ENCODE data around the gene EFL1. TPM values are rescaled to one million over a fixed set of nuclear protein-coding genes. Genes with fewer than 3 reads are reported as not detected.

EFL1 gene
- total RNA-seq, 1 donor from 2014 or later, result 13.8 TPM

DNA sequence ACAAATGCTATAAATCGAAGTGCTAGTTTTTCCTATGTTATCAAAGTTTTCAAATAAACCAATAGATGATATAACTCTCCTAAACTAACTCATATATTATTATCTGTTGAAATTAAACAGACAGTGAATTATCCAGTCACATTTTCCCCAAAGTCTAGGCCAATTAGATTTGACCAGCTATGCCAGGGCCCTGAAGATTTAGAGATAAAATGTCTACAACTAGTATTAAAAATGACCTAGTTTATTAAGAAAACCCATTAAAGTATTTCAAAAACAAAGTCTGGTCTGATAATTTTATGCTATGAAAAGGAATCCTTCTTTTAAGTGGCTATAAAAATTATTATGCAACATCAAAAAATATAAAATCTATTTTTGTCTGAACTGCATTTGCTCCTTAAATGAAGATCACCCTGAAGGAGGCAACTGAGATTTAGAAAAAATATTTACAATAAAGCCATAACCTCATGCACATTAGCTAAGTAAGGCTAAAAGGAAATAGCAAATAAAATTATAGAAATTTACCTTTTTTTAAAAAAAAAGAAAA is 133.3 kb downstream of the EFL1 start:
- Histone ChIP-seq H3K27me3 (no peaks in the 10 kb centered on the region), H3K36me3 (no peaks in the 10 kb centered on the region), H3K4me3 (no peak overlapping the region), H3K4me1 (no peaks in the 10 kb centered on the region), H3K9me3 (no peaks in the 10 kb centered on the region), H3K27ac (no peak overlapping the region)
- DNase-seq, result no peak
- no peak for ATAC-seq
- intact Hi-C loops (cut with DNase I), result no loop called here
- TF ChIP-seq CTCF (IDR thresholded peaks at IDR 0.05), result no peak

DNA sequence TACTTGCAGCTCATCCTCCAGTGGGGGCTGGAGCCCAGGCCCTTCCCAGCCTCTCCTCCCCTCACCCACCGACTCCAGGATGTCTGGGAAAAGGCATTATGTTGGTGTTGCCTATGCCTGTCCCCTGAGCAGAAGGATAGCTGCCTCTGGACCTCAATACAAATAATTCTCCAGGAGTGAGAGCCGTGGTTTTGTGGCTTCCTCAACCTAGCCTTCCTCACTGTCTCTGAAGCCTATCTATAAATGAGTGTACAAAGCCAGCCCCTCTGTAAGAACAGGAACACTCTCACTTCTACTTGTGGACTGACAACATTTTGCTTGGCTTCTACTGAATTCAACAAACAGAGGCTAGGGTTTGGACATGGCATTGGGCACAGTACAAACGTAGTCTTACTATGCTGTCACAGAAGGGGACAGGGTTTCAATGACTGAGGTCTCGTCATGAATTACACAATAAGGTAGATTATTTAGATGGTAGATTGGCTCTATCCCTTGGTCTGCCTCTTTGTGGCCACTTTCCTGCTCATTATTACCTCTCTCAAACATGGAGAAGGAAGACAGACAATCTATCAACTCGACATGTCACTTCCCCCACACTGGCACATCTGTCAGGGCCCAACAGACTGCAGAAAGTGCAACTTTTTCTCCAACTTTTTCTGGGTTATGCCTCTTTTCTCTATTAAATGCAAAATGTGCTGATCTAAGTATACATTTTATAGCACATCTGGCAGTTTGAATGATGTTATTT is 134.0 kb downstream of the EFL1 start:
- no peak for TF ChIP-seq CTCF (IDR thresholded peaks at IDR 0.05)
- intact Hi-C loops (cut with DNase I), result no loop called here
- Histone ChIP-seq H3K4me1 (no peaks in the 10 kb centered on the region), H3K9me3 (no peaks in the 10 kb centered on the region), H3K36me3 (no peaks in the 10 kb centered on the region), H3K27ac (no peak overlapping the region), H3K27me3 (no peaks in the 10 kb centered on the region), H3K4me3 (no peak overlapping the region)
- no peak for ATAC-seq
- DNase-seq, result no peak

GRCh38 chr15:82127581-82127980 is 135.0 kb downstream of the EFL1 start:
- H3K4me1 ChIP-seq, result no peaks in the 10 kb centered on the region
- H3K4me3 ChIP-seq, result no peak overlapping the region
- H3K27me3 ChIP-seq, result no peaks in the 10 kb centered on the region
- no peak for DNase-seq
- no peaks in the 10 kb centered on the region for H3K9me3 ChIP-seq
- TF ChIP-seq CTCF (IDR thresholded peaks at IDR 0.05), result no peak
- no peak overlapping the region for H3K27ac ChIP-seq
- intact Hi-C loops (cut with DNase I), result no loop called here
- no peak for ATAC-seq
- no peaks in the 10 kb centered on the region for H3K36me3 ChIP-seq

DNA sequence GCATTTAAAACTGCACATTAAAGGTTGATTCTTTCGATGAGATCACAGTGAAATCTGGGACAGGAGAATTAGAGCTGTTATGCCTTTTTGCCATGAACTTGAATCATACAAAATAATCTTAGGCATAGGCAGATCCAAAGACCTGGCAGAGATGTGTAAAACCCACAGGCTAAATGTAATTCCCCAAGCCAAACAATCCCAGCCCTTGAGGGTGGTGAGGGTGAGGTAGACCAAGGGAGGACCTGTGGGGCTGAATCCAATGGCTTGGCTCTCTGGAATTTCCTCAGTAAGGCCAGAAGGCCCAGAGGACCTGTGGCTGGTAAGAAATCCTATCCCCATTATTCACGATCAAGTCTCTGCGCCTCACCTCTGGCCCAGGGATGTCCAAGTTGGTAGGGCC is 136.2 kb downstream of the EFL1 start:
- H3K4me3 ChIP-seq, result no peak overlapping the region
- no peak for TF ChIP-seq CTCF (IDR thresholded peaks at IDR 0.05)
- H3K27ac ChIP-seq, result no peak overlapping the region
- no peaks in the 10 kb centered on the region for H3K4me1 ChIP-seq
- ATAC-seq, result no peak
- intact Hi-C loops (cut with DNase I), result no loop called here
- H3K36me3 ChIP-seq, result no peaks in the 10 kb centered on the region
- H3K9me3 ChIP-seq, result no peaks in the 10 kb centered on the region
- H3K27me3 ChIP-seq, result no peaks in the 10 kb centered on the region
- no peak for DNase-seq

DNA sequence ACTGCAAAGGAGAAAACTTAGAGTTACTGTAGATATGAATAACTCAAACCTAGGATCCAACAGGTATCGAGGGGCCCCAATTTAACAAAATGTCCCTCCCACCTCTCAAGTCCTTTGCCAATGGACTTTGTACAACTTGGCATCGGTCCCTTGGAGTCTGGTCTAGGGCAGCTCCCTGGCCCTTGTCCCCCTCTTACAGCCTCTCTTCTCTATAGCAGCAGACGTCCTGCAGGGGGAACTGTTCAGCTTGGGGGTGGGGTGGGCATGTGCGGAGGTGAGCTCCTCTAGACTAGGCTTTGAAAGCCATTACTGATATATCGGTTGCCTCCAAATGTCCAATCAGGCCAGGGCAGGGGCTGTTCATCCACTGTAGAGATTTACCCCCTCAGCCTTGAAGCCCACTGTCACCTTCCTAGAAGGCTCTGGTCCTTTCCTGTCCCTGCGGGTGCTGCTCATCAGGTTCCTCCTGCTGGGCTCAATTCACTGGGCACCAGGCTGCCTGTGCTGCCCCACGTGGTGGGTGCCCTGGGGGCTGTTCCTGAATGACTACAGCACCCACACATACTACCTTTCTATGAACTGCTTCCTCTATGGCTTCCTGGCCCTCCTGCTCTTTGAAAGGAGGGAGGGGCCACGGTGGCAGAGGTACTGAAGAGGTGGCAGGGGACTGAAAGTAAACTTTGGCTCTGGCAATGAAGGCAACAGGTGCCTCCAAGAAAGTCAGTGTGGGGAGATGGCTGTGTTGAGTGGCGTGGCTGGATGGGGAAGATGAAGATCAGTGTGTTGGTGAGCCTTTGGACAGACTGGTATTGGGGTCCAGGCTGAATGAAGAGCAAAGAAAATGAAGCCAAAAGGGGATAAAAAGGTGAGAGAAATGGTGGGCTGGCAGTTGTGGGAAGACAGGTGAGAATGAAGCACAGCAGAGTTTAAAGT is 137.9 kb downstream of the EFL1 start:
- H3K9me3 ChIP-seq, result no peaks in the 10 kb centered on the region
- intact Hi-C loops (cut with DNase I), result no loop called here
- no peaks in the 10 kb centered on the region for H3K4me1 ChIP-seq
- H3K27ac ChIP-seq, result no peak overlapping the region
- no peaks in the 10 kb centered on the region for H3K36me3 ChIP-seq
- no peaks in the 10 kb centered on the region for H3K27me3 ChIP-seq
- H3K4me3 ChIP-seq, result no peak overlapping the region
- no peak for DNase-seq
- no peak for TF ChIP-seq CTCF (IDR thresholded peaks at IDR 0.05)
- no peak for ATAC-seq
